ENCODE measurements around the gene PPP2R3C. TPM values are rescaled to one million over a fixed set of nuclear protein-coding genes. Genes with fewer than 3 reads are reported as not detected.

PPP2R3C gene
- total RNA-seq, 2 donors from 2014 or later: 4.3 to 20.0 TPM

DNA sequence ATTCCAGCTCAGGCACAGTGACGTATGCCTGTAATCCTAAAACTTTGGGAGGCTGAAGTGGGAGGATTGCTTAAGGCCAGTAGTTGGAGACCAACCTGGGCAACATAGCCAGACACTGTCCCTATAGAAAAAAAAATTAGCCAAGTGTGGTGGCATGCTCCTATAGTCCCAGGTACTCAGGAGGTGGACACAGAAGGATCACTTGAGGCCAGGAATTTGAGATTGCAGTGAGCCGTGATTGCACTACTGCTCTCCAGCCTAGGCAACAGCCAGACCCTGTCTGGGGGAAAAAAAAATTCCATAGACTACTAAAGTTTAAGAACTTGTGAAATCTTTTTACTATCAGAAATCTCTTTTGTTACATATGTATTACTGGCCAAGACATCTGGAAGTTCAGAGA is 69.2 kb downstream of the PPP2R3C start:
- no peak for ATAC-seq
- H3K36me3 ChIP-seq (replicated peaks in 1 of 2; ENCODE audit: insufficient read depth in 1 of 2, low read depth in 2 of 2): peaks cover 0 to 7% of the 10 kb centered on the region in 2 donors
- no peaks in the 10 kb centered on the region for H3K9me3 ChIP-seq
- H3K4me1 ChIP-seq: peaks cover 11% of the 10 kb centered on the region
- no peak overlapping the region for H3K27ac ChIP-seq
- intact Hi-C loops (cut with DNase I): no loop called here
- no peak for DNase-seq
- no peak overlapping the region for H3K4me3 ChIP-seq
- WGBS, 2 donors: 89 to 92% methylated on average over 2 of the region's 2 CpGs
- TF ChIP-seq, protein P1, sequence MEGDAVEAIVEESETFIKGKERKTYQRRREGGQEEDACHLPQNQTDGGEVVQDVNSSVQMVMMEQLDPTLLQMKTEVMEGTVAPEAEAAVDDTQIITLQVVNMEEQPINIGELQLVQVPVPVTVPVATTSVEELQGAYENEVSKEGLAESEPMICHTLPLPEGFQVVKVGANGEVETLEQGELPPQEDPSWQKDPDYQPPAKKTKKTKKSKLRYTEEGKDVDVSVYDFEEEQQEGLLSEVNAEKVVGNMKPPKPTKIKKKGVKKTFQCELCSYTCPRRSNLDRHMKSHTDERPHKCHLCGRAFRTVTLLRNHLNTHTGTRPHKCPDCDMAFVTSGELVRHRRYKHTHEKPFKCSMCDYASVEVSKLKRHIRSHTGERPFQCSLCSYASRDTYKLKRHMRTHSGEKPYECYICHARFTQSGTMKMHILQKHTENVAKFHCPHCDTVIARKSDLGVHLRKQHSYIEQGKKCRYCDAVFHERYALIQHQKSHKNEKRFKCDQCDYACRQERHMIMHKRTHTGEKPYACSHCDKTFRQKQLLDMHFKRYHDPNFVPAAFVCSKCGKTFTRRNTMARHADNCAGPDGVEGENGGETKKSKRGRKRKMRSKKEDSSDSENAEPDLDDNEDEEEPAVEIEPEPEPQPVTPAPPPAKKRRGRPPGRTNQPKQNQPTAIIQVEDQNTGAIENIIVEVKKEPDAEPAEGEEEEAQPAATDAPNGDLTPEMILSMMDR (IDR thresholded peaks at IDR 0.05): no peak
- no peak for TF ChIP-seq POLR2A (IDR thresholded peaks at IDR 0.05)
- no peaks in the 10 kb centered on the region for H3K27me3 ChIP-seq

DNA sequence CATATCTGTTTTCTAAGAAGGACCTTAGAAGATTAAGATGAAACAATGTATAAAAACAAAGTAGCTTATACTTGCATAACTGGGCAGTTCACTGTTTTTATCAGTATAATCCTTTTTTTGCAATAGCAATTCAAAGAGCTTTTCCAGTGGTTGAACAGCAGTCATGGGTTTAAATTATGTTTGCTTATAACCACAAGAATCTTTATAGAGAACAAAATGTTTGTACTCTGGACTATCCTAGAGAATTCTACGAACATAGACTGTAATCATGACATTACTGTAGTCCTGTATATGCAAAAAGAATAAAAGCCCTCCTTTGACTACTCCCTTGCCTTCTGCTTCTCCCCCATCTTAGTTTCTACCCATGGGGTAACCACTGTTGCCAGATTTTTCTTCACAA is 70.0 kb downstream of the PPP2R3C start:
- intact Hi-C loops (cut with DNase I): no loop called here
- Histone ChIP-seq H3K27ac (no peak overlapping the region), H3K9me3 (no peaks in the 10 kb centered on the region), H3K27me3 (no peaks in the 10 kb centered on the region), H3K36me3 (replicated peaks in 1 of 2; ENCODE audit: insufficient read depth in 1 of 2, low read depth in 2 of 2) (peaks cover 0 to 7% of the 10 kb centered on the region in 2 donors), H3K4me3 (no peak overlapping the region), H3K4me1 (peaks cover 17% of the 10 kb centered on the region)
- WGBS, 2 donors: 92 to 100% methylated on average over 1 of the region's 1 CpG
- TF ChIP-seq, protein P1 (IDR thresholded peaks at IDR 0.05): no peak
- TF ChIP-seq POLR2A (IDR thresholded peaks at IDR 0.05): no peak
- ATAC-seq (no peak), DNase-seq (no peak)

DNA sequence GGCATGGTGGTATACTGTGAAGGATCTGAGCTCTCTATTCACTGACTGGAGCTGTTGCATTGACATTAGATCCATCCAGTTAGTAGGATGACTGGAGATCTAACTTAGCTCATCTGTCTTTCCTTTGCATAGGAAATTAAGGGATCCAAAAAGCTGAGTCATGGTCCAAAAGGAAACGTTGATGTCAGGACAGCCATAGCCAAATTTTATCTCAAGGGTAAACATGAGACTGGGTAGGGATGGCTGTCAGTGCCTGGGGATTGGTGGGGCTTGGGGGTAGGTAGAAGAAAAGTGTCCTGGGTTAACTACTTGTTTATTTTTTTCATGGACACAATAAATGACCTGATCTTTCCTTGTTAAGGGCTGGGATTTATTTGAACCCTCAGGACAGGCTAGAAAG is 71.1 kb downstream of the PPP2R3C start:
- Histone ChIP-seq H3K36me3 (replicated peaks in 1 of 2; ENCODE audit: insufficient read depth in 1 of 2, low read depth in 2 of 2) (peaks cover 0 to 7% of the 10 kb centered on the region in 2 donors), H3K4me3 (no peak overlapping the region), H3K27ac (no peak overlapping the region), H3K9me3 (no peaks in the 10 kb centered on the region), H3K27me3 (no peaks in the 10 kb centered on the region), H3K4me1 (peaks cover 17% of the 10 kb centered on the region)
- intact Hi-C loops (cut with DNase I): no loop called here
- 8 to 10% methylated on average over 1 of the region's 1 CpG for WGBS, 2 donors
- DNase-seq (no peak), ATAC-seq (no peak)
- no peak for TF ChIP-seq POLR2A (IDR thresholded peaks at IDR 0.05)
- TF ChIP-seq, protein P1 (IDR thresholded peaks at IDR 0.05): no peak

DNA sequence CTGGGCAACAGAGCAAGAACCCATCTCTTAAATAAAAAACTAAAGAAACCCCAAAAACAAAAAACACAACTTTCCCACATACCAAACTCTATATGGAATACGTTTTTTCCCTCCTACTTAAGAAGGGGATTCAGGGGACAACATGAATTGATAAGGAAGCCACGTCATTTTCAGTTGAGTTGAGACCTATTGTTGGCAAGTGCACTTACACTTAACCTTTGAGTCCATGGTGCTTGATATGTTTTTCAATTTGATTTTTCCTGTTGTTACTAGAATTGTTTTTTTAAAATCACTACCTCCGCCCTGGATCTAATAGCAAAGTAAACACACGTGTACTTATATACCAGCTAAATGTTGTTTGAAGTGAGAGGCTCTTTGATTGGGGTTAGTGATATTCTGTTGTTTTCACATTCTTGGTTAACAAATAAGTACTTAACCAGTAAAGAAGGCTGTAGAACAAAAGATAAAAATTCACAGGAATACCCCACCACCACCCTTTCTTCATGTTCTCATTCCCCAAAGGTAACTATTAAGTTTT is 73.7 kb downstream of the PPP2R3C start:
- DNase-seq: no peak
- H3K9me3 ChIP-seq: no peaks in the 10 kb centered on the region
- peaks cover 23% of the 10 kb centered on the region for H3K4me1 ChIP-seq
- H3K36me3 ChIP-seq (replicated peaks in 1 of 2; ENCODE audit: insufficient read depth in 1 of 2, low read depth in 2 of 2): no peaks in the 10 kb centered on the region
- intact Hi-C loops (cut with DNase I): no loop called here
- ATAC-seq: no peak
- no peaks in the 10 kb centered on the region for H3K27me3 ChIP-seq
- TF ChIP-seq POLR2A (IDR thresholded peaks at IDR 0.05): no peak
- TF ChIP-seq, protein P1 (IDR thresholded peaks at IDR 0.05): no peak
- no peak overlapping the region for H3K27ac ChIP-seq
- WGBS, 2 donors: 29 to 43% methylated on average over 4 of the region's 4 CpGs
- no peak overlapping the region for H3K4me3 ChIP-seq

Data from body of pancreas (tissue), 4 donors.